ENCODE measurements around the gene SLC25A11. TPM values are rescaled to one million over a fixed set of nuclear protein-coding genes. Genes with fewer than 3 reads are reported as not detected.

Gene SLC25A11
- polyA plus RNA-seq, 1 experiment, result 44.7 TPM

DNA sequence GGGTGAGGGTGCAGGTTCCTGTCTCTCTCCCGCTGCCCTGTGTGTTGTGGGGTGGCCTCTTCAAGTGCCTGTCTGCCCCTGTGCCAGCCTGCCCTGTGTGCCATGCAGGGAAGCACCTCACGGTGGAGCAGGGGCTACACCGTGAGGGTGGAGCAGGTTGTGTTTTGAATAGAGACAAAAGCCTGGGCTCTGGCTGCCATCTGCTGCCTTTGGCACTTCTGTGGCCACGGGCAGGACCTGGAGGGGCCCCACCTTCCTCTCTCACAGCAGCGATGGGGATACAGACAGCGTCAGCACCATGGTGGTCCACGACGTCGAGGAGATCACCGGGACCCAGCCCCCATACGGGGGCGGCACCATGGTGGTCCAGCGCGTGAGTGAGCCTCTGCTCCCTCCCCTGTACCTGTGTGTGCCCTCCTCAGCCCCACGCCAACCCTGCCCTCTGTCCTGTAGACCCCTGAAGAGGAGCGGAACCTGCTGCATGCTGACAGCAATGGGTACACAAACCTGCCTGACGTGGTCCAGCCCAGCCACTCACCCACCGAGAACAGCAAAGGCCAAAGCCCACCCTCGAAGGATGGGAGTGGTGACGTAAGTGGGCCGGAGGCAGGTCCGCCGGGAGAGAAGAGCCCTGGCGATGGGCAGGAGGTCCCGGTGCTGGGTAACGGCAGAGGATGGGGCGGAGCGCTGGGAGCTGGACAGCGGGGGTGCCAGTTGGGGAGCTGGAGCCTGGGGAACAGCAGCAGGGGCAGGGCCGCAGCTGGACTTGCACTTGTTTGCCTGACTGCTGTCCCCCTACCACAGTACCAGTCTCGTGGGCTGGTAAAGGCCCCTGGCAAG lies 45.9 kb downstream of the SLC25A11 start:
- no peak overlapping the region for H3K4me3 ChIP-seq (ENCODE audit: low read depth, low read length)
- TF ChIP-seq CTCF (IDR thresholded peaks at IDR 0.05; ENCODE audit: low read depth, low read length), result no peak
- H3K27me3 ChIP-seq (ENCODE audit: control insufficient read depth, insufficient read depth, low read length), result no peaks in the 10 kb centered on the region
- H3K9me3 ChIP-seq (ENCODE audit: control insufficient read depth, insufficient read depth, low read length), result no peaks in the 10 kb centered on the region; the same call in 1 of the 2 replicates
- ChIA-PET CTCF (interaction anchor here (0.9 kb wide), 1 partner anchor 106 kb away, joined by 3 read pairs; no protein-coding TSS in a partner anchor), POLR2A (no interaction called here)
- no peak for DNase-seq (ENCODE audit: low read depth, low spot score)
- no peak overlapping the region for H3K27ac ChIP-seq (ENCODE audit: low read depth, low read length)

- no peak overlapping the region for H3K27ac ChIP-seq (ENCODE audit: low read depth, low read length)
- ChIA-PET CTCF (no interaction called here), POLR2A (interaction anchor here (0.5 kb wide), 1 partner anchor 208 kb away, joined by 4 read pairs; no protein-coding TSS in a partner anchor)
- DNase-seq (ENCODE audit: low read depth, low spot score), result no peak
- H3K4me3 ChIP-seq (ENCODE audit: low read depth, low read length), result no peak overlapping the region
- H3K9me3 ChIP-seq (ENCODE audit: control insufficient read depth, insufficient read depth, low read length), result no peaks in the 10 kb centered on the region; the same call in 1 of the 2 replicates
- no peak for TF ChIP-seq CTCF (IDR thresholded peaks at IDR 0.05; ENCODE audit: low read depth, low read length)
- no peaks in the 10 kb centered on the region for H3K27me3 ChIP-seq (ENCODE audit: control insufficient read depth, insufficient read depth, low read length)
Measured at GRCh38 chr17:4893272-4893671, 46.6 kb downstream of the SLC25A11 start.

GRCh38 chr17:4892499-4893221 lies 47.2 kb downstream of the SLC25A11 start:
- ChIA-PET POLR2A (interaction anchor here (0.5 kb wide), 1 partner anchor 207 kb away, joined by 4 read pairs; no protein-coding TSS in a partner anchor), CTCF (interaction anchor here (1.1 to 5.1 kb wide), 2 partner anchors 104 to 183 kb away, joined by 8 to 46 read pairs; partner anchors contain the start of genes ARRB2, GLTPD2 and VMO1)
- no peaks in the 10 kb centered on the region for H3K27me3 ChIP-seq (ENCODE audit: control insufficient read depth, insufficient read depth, low read length)
- no peaks in the 10 kb centered on the region; the same call in 1 of the 2 replicates for H3K9me3 ChIP-seq (ENCODE audit: control insufficient read depth, insufficient read depth, low read length)
- H3K4me3 ChIP-seq (ENCODE audit: low read depth, low read length), result no peak overlapping the region
- no peak for TF ChIP-seq CTCF (IDR thresholded peaks at IDR 0.05; ENCODE audit: low read depth, low read length)
- no peak for DNase-seq (ENCODE audit: low read depth, low spot score)
- no peak overlapping the region for H3K27ac ChIP-seq (ENCODE audit: low read depth, low read length)

GRCh38 chr17:4891411-4892410 lies 48.1 kb downstream of the SLC25A11 start:
- POLR2A ChIA-PET, result no interaction called here
- no peak for TF ChIP-seq CTCF (IDR thresholded peaks at IDR 0.05; ENCODE audit: low read depth, low read length)
- CTCF ChIA-PET, result interaction anchor here (1.1 to 5.1 kb wide), 2 partner anchors 103 to 182 kb away, joined by 8 to 46 read pairs; partner anchors contain the start of genes ARRB2, GLTPD2 and VMO1
- DNase-seq (ENCODE audit: low read depth, low spot score), result no peak
- no peak overlapping the region for H3K27ac ChIP-seq (ENCODE audit: low read depth, low read length)
- no peak overlapping the region for H3K4me3 ChIP-seq (ENCODE audit: low read depth, low read length)
- no peaks in the 10 kb centered on the region for H3K27me3 ChIP-seq (ENCODE audit: control insufficient read depth, insufficient read depth, low read length)
- H3K9me3 ChIP-seq (ENCODE audit: control insufficient read depth, insufficient read depth, low read length), result no peaks in the 10 kb centered on the region; the same call in 1 of the 2 replicates
